Skeletal muscle tissue (tissue), 4 donors: ENCODE results near the gene GHDC. TPM values are rescaled to one million over a fixed set of nuclear protein-coding genes. Genes with fewer than 3 reads are reported as not detected.
A peak's percentile ranks its signal among the peaks of the same experiment; 100 is the strongest.
"Not testable (repeated sequence)": the region's sequence is repeated elsewhere in the genome, so short reads cannot be mapped to it uniquely, and the experiment has no call there.

Experiments used
- H3K27ac ChIP-seq: one replicate; pipeline ENCODE4 v1.7.0; 2013; ENCODE audit warnings: mild to moderate bottlenecking, low read depth, low read length, inconsistent platforms
- H3K27me3 ChIP-seq, 3 donors: one replicate each; pipeline ENCODE4 v1.7.0; 2013; ENCODE audit warnings: low read length in 3 of 3; ENCODE audit not compliant: control insufficient read depth in 3 of 3, insufficient read depth in 3 of 3
- H3K36me3 ChIP-seq, 3 donors: one replicate each; pipeline ENCODE4 v1.7.0; 2013; ENCODE audit warnings: low read length in 3 of 3; ENCODE audit not compliant: control insufficient read depth in 3 of 3, insufficient read depth in 3 of 3
- H3K4me1 ChIP-seq, 3 donors: one replicate each; pipeline ENCODE4 v1.7.0; 2013; ENCODE audit warnings: low read length in 3 of 3, mild to moderate bottlenecking in 3 of 3; ENCODE audit not compliant: control insufficient read depth in 3 of 3, insufficient read depth in 3 of 3
- H3K4me3 ChIP-seq, 3 donors: one replicate each; pipeline ENCODE4 v1.7.0; 2013; ENCODE audit warnings: low read length in 3 of 3
- H3K9ac ChIP-seq, 3 donors: one replicate each; pipeline ENCODE4 v1.7.0; 2013; ENCODE audit warnings: low read length in 3 of 3, mild to moderate bottlenecking in 3 of 3, moderate library complexity in 2 of 3, low read depth in 1 of 3
- H3K9me3 ChIP-seq, 3 donors: one replicate each; pipeline ENCODE4 v1.7.0; 2013; ENCODE audit warnings: low read length in 3 of 3; ENCODE audit not compliant: control insufficient read depth in 3 of 3
- total RNA-seq: library from RNA; depleted of rRNA; stranded (reverse); fragments of >200 nt; gene quantifications from one replicate; pipeline ENCODE4 v1.2.3, GENCODE V29; 2014
- donor health status: Osteomylitis.

Gene GHDC
- total RNA-seq = 7.3 TPM

- no peaks in the 10 kb centered on the region for H3K27me3 ChIP-seq
- peak within 1 kb of the TSS; percentile 77 to 99 (median 96) for H3K9ac ChIP-seq
- peak within 1 kb of the TSS; percentile 77 for H3K27ac ChIP-seq
- H3K9me3 ChIP-seq = no peaks in the 10 kb centered on the region
- H3K4me3 ChIP-seq = peak within 1 kb of the TSS; percentile 99 to 100 (median 99)
- peaks cover 0 to 7% (median 4%) of the 10 kb centered on the region in 3 donors for H3K36me3 ChIP-seq
- peaks cover 12 to 24% (median 14%) of the 10 kb centered on the region in 3 donors for H3K4me1 ChIP-seq
Observed at GRCh38 chr17:42193969-42194899, at the start of gene GHDC. GHDC (minus strand) TSS chr17:42194494; CDS start chr17:42193581, 913 bp downstream.

- Histone ChIP-seq H3K9me3 (no peaks in the 10 kb centered on the region), H3K27ac (no peak overlapping the region), H3K9ac (no peak overlapping the region), H3K36me3 (no peaks in the 10 kb centered on the region), H3K4me1 (peaks cover 14 to 18% (median 18%) of the 10 kb centered on the region in 3 donors), H3K27me3 (no peaks in the 10 kb centered on the region), H3K4me3 (no peak overlapping the region)
Observed at GRCh38 chr17:42243493-42243982, 49.2 kb upstream of the GHDC start.

GRCh38 chr17:42241871-42242270 lies 47.6 kb upstream of the GHDC start:
- no peaks in the 10 kb centered on the region for H3K36me3 ChIP-seq
- no peak overlapping the region for H3K9ac ChIP-seq
- peaks cover 4 to 9% (median 6%) of the 10 kb centered on the region in 3 donors for H3K4me1 ChIP-seq
- no peak overlapping the region for H3K27ac ChIP-seq
- H3K4me3 ChIP-seq = no peak overlapping the region
- H3K9me3 ChIP-seq = no peaks in the 10 kb centered on the region
- H3K27me3 ChIP-seq = no peaks in the 10 kb centered on the region

GRCh38 chr17:42240863-42241262 lies 46.6 kb upstream of the GHDC start:
- not testable (repeated sequence) for H3K4me3 ChIP-seq, H3K9ac ChIP-seq, H3K27ac ChIP-seq, H3K4me1 ChIP-seq, H3K9me3 ChIP-seq, H3K27me3 ChIP-seq, H3K36me3 ChIP-seq

- H3K27me3 ChIP-seq = no peaks in the 10 kb centered on the region
- H3K9ac ChIP-seq = no peak overlapping the region
- no peaks in the 10 kb centered on the region for H3K36me3 ChIP-seq
- H3K4me3 ChIP-seq = no peak overlapping the region
- peaks cover 5 to 8% (median 6%) of the 10 kb centered on the region in 3 donors for H3K4me1 ChIP-seq
- H3K27ac ChIP-seq = no peak overlapping the region
- no peaks in the 10 kb centered on the region for H3K9me3 ChIP-seq
Observed at GRCh38 chr17:42240201-42240600, 45.9 kb upstream of the GHDC start.

- H3K27ac ChIP-seq, H3K9ac ChIP-seq, H3K36me3 ChIP-seq, H3K9me3 ChIP-seq, H3K27me3 ChIP-seq, H3K4me3 ChIP-seq: not testable (repeated sequence)
- H3K4me1 ChIP-seq = peaks cover 5 to 12% (median 8%) of the 10 kb centered on the region in 3 donors
Observed at GRCh38 chr17:42239576-42239975, 45.3 kb upstream of the GHDC start.

- Histone ChIP-seq H3K4me3 (no peak overlapping the region), H3K27ac (no peak overlapping the region)
Observed at GRCh38 chr17:42236760-42237159, 42.5 kb upstream of the GHDC start.

GRCh38 chr17:42233994-42234393 lies 39.7 kb upstream of the GHDC start:
- Histone ChIP-seq H3K36me3 (peaks cover 0 to 2% (median 0%) of the 10 kb centered on the region in 3 donors), H3K4me1 (peaks cover 0 to 18% (median 6%) of the 10 kb centered on the region in 3 donors), H3K27ac (peak overlapping the region; percentile 91), H3K9ac (peak overlapping the region; percentile 30 to 63 (median 50)), H3K27me3 (no peaks in the 10 kb centered on the region), H3K4me3 (peak overlapping the region in 2 of 3 donors; percentile 18 to 52), H3K9me3 (no peaks in the 10 kb centered on the region)

More at GRCh38 chr17:42236760-42237159, 42.5 kb upstream of the GHDC start:
- Histone ChIP-seq H3K27me3 (no peaks in the 10 kb centered on the region), H3K9ac (no peak overlapping the region), H3K36me3 (no peaks in the 10 kb centered on the region), H3K4me1 (peaks cover 0 to 18% (median 6%) of the 10 kb centered on the region in 3 donors), H3K9me3 (no peaks in the 10 kb centered on the region)

- H3K27me3 ChIP-seq = no peaks in the 10 kb centered on the region
- no peaks in the 10 kb centered on the region for H3K9me3 ChIP-seq
- H3K4me1 ChIP-seq = peaks cover 4 to 26% (median 8%) of the 10 kb centered on the region in 3 donors
- H3K4me3 ChIP-seq = no peak overlapping the region
- peaks cover 0 to 2% (median 0%) of the 10 kb centered on the region in 3 donors for H3K36me3 ChIP-seq
- no peak overlapping the region for H3K9ac ChIP-seq
- H3K27ac ChIP-seq = peak overlapping the region; percentile 91
Observed at GRCh38 chr17:42233156-42233555, 38.9 kb upstream of the GHDC start.

GRCh38 chr17:42230225-42230624 lies 35.9 kb upstream of the GHDC start:
- Histone ChIP-seq H3K9me3 (no peaks in the 10 kb centered on the region), H3K27me3 (no peaks in the 10 kb centered on the region), H3K4me1 (peaks cover 15 to 30% (median 16%) of the 10 kb centered on the region in 3 donors), H3K9ac (peak overlapping the region in 1 of 3 donors; percentile 3), H3K27ac (no peak overlapping the region), H3K36me3 (peaks cover 0 to 2% (median 0%) of the 10 kb centered on the region in 3 donors), H3K4me3 (no peak overlapping the region)
